Measurements from ENCODE around the gene FRMD4A. TPM values are rescaled to one million over a fixed set of nuclear protein-coding genes. Genes with fewer than 3 reads are reported as not detected.

Gene FRMD4A
- total and polyA plus RNA-seq, 2 of the 4 experiments (the other 2 are of a cell fraction), result 30.3 to 68.8 TPM

GRCh38 chr10:14378387-14378960 is 47.8 kb upstream of the FRMD4A start:
- Histone ChIP-seq H3K18ac (ENCODE audit: low read depth, low read length) (no peak overlapping the region), H3K4me3 (ENCODE audit: insufficient read depth, low read depth, low read length) (no peak overlapping the region), H2AFZ (replicated peaks; ENCODE audit: low read length, poor library complexity) (no peak overlapping the region), H4K8ac (ENCODE audit: low read depth in 2 of 2, low read length in 2 of 2) (no peak overlapping the region), H3K56ac (ENCODE audit: extremely low read depth, insufficient read depth, low read length) (no peak overlapping the region), H3K23ac (ENCODE audit: low read depth, low read length) (no peak overlapping the region), H4K5ac (ENCODE audit: low read depth, low read length) (no peak overlapping the region), H3K9me1 (ENCODE audit: insufficient read depth, low read length) (0 out of 2 replicates have a peak, but pooled peaks cover 7% of the 10 kb centered on the region), H2BK5ac (ENCODE audit: low read depth, low read length, poor library complexity, severe bottlenecking) (no peak overlapping the region), H3K14ac (replicated peaks; ENCODE audit: low read depth, low read length) (no peak overlapping the region), H4K91ac (ENCODE audit: insufficient read depth, low read depth, low read length) (no peak overlapping the region), H2BK20ac (ENCODE audit: low read depth, low read length) (no peak overlapping the region), H3K27me3 (ENCODE audit: control insufficient read depth, insufficient read depth, low read length) (peaks cover 1% of the 10 kb centered on the region; the same call in 1 of the 2 replicates), H2BK120ac (ENCODE audit: low read depth, low read length) (no peak overlapping the region), H4K20me1 (ENCODE audit: insufficient read depth, low read length) (no peaks in the 10 kb centered on the region), H3K4me1 (ENCODE audit: control insufficient read depth, insufficient read depth, low read length) (peaks cover 12% of the 10 kb centered on the region; the same call in 1 of the 2 replicates), H3K27ac (ENCODE audit: insufficient read depth, low read length) (no peak overlapping the region), H3K9me3 (ENCODE audit: control insufficient read depth, insufficient read depth, low read length) (no peaks in the 10 kb centered on the region), H3K4me2 (ENCODE audit: low read depth, low read length) (no peak overlapping the region), H2BK15ac (ENCODE audit: low read depth, low read length) (no peak overlapping the region), H2AK9ac (replicated peaks; ENCODE audit: low read depth, low read length, poor library complexity) (no peak overlapping the region), H3K9ac (ENCODE audit: low read depth, low read length) (no peak overlapping the region), H3K4ac (ENCODE audit: low read depth, low read length) (no peak overlapping the region), H3K36me3 (ENCODE audit: control insufficient read depth, insufficient read depth, low read length) (no peaks in the 10 kb centered on the region), H3K79me1 (ENCODE audit: low read depth in 1 of 2, low read length in 2 of 2) (no peaks in the 10 kb centered on the region), H2AK5ac (ENCODE audit: low read depth, low read length) (no peak overlapping the region)
- 86% methylated on average over 4 of the region's 6 CpGs; no CpG with 5 or more reads in 1 of the 2 experiments for WGBS, 2 experiments (ENCODE audit: extremely low coverage in 2 of 2, insufficient read length in 1 of 2)
- POLR2A ChIA-PET (ENCODE audit: unreplicated experiment), result no interaction called here
- in situ Hi-C loops (cut with MboI; ENCODE audit: low sequenced_read_pairs), result no loop called here
- CTCF ChIA-PET, result interaction anchor here (0.6 kb wide), 1 partner anchor 18 kb away, joined by 3 read pairs; no protein-coding TSS in a partner anchor
- dilution Hi-C loops (cut with HindIII; ENCODE audit: low sequenced_read_pairs, unreplicated experiment), result no loop called here
- TF ChIP-seq RAD21 (IDR thresholded peaks at IDR 0.05; ENCODE audit: low read length) (no peak), RFX5 (IDR thresholded peaks at IDR 0.05; ENCODE audit: low read depth, low read length) (no peak), POLR2A (IDR thresholded peaks at IDR 0.05; ENCODE audit: low read depth, low read length) (no peak), NFE2L2 (IDR thresholded peaks at IDR 0.05; ENCODE audit: low read depth, low read length) (no peak), BHLHE40 (IDR thresholded peaks at IDR 0.05; ENCODE audit: low read depth, low read length) (no peak), MAZ (IDR thresholded peaks at IDR 0.05; ENCODE audit: borderline replicate concordance, low read depth, low read length) (no peak), MXI1 (IDR thresholded peaks at IDR 0.05; ENCODE audit: borderline replicate concordance, low read depth, low read length) (no peak), CHD1 (IDR thresholded peaks at IDR 0.05; ENCODE audit: low read depth, low read length) (no peak), SMC3 (IDR thresholded peaks at IDR 0.05; ENCODE audit: low read depth, low read length) (no peak), FOS (IDR thresholded peaks at IDR 0.05; ENCODE audit: low read depth, low read length) (no peak), MAFK (IDR thresholded peaks at IDR 0.05; ENCODE audit: low read depth, low read length) (no peak)
- TF ChIP-seq, protein P1, sequence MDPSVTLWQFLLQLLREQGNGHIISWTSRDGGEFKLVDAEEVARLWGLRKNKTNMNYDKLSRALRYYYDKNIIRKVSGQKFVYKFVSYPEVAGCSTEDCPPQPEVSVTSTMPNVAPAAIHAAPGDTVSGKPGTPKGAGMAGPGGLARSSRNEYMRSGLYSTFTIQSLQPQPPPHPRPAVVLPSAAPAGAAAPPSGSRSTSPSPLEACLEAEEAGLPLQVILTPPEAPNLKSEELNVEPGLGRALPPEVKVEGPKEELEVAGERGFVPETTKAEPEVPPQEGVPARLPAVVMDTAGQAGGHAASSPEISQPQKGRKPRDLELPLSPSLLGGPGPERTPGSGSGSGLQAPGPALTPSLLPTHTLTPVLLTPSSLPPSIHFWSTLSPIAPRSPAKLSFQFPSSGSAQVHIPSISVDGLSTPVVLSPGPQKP (IDR thresholded peaks at IDR 0.05; ENCODE audit: borderline replicate concordance, low read depth, low read length), result no peak
- TF ChIP-seq, protein P2, sequence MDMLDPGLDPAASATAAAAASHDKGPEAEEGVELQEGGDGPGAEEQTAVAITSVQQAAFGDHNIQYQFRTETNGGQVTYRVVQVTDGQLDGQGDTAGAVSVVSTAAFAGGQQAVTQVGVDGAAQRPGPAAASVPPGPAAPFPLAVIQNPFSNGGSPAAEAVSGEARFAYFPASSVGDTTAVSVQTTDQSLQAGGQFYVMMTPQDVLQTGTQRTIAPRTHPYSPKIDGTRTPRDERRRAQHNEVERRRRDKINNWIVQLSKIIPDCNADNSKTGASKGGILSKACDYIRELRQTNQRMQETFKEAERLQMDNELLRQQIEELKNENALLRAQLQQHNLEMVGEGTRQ (IDR thresholded peaks at IDR 0.05; ENCODE audit: low read depth, low read length), result no peak
- no peak for DNase-seq
- intact Hi-C loops (cut with micrococcal nuclease), result no loop called here
- no TSS peak for BruUV-seq (replicated peaks)
- no peak for ATAC-seq (ENCODE audit: low read depth)

Data from IMR-90 (cell line).